GM06990 (cell line): Measurements from ENCODE around the gene ENTPD5.
"Not testable (repeated sequence)": the region's sequence is repeated elsewhere in the genome, so short reads cannot be mapped to it uniquely, and the experiment has no call there.

Experiments
- DNase-seq: peaks from one replicate; pipeline ENCODE4 v3.0.0-alpha.2; 2011; ENCODE audit not compliant: insufficient read length; ENCODE audit errors: extremely low read depth
- H3K27me3 ChIP-seq: replicated peaks from 2 replicates; pipeline ENCODE4 v1.6.0; 2011; ENCODE audit warnings: low read length; ENCODE audit not compliant: control insufficient read depth, insufficient read depth
- H3K36me3 ChIP-seq: 2 replicates; pipeline ENCODE4 v1.5.1; 2011; ENCODE audit warnings: low read length; ENCODE audit not compliant: control insufficient read depth, insufficient read depth
- H3K4me3 ChIP-seq: replicated peaks from 2 replicates; pipeline ENCODE4 v1.5.1; 2011; ENCODE audit warnings: low read depth, mild to moderate bottlenecking, control low read depth, low read length
- TF ChIP-seq, protein P1 (sequence below): IDR thresholded peaks from 2 replicates; pipeline ENCODE4 v1.5.1; 2011; ENCODE audit warnings: low read length, control low read depth, mild to moderate bottlenecking, inconsistent platforms; ENCODE audit not compliant: insufficient read depth, poor library complexity, severe bottlenecking

The ENTPD5 gene

DNA sequence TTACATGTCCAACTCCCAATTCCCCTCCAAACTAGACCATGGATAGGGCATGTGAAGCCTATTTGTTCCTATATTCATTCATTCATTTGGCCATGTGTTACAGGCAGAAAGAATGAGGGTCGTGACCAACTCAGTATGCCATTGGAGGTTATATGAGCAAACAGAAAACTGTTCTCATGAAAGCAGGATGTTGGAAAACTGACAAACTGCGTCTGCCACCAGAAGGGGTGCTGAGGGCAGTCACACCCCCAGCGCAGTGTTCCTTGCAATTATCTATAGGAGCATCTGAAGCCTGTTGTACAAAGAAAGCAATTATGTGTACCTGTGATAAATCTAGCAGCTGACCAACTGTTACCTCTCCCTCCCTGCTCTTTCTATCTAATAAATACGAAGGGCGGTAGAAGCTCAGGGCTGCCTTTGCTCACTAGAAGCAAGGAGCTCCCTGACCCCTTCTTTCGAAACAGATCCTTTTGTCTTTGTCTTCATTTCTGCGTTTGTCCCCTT lies 21.1 kb downstream of the ENTPD5 start:
- TF ChIP-seq, protein P1, sequence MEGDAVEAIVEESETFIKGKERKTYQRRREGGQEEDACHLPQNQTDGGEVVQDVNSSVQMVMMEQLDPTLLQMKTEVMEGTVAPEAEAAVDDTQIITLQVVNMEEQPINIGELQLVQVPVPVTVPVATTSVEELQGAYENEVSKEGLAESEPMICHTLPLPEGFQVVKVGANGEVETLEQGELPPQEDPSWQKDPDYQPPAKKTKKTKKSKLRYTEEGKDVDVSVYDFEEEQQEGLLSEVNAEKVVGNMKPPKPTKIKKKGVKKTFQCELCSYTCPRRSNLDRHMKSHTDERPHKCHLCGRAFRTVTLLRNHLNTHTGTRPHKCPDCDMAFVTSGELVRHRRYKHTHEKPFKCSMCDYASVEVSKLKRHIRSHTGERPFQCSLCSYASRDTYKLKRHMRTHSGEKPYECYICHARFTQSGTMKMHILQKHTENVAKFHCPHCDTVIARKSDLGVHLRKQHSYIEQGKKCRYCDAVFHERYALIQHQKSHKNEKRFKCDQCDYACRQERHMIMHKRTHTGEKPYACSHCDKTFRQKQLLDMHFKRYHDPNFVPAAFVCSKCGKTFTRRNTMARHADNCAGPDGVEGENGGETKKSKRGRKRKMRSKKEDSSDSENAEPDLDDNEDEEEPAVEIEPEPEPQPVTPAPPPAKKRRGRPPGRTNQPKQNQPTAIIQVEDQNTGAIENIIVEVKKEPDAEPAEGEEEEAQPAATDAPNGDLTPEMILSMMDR, result no peak
- no peak for DNase-seq
- Histone ChIP-seq H3K27me3 (no peaks in the 10 kb centered on the region), H3K36me3 (no peaks in the 10 kb centered on the region; the same call in 1 of the 2 replicates), H3K4me3 (no peak overlapping the region)

DNA sequence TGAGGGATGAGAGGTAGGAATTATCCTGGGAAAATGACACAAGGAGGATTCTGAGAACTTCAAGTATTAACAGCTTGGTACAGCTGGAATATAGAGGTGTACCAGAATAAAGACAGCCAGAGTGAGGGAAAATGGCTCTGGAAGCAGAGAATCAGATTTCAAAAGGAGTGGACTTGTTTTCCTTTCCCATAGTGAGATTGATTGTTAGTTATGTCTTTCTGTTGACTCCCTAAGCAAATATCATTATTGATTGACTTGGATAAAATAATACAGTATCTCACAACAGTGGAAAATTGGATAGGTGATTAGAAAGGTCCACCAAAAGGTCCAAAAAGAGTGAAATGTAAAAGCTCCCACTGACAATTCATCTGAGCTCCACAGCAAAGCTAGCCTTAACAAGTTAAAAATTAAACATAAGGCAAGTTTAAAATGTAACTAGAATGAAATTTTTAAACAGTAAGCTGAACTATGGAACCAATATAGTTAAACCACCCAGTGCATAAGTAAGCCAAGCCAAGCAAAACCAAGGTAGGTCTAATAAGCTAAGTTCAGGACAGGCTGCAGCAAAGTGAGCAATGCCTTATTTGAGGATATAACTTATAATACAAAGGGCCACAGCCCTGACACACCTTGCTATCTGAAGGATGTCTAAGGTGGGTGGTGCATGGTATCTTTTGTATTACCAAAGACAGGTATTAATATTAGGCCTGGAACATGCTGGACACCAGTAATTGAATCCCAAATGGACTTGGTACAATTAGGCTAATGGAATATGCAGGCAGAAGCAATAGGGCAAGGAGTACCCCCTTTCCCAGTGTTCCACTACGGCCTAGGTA lies 21.8 kb downstream of the ENTPD5 start:
- no peak overlapping the region for H3K4me3 ChIP-seq
- TF ChIP-seq, protein P1, result no peak
- no peaks in the 10 kb centered on the region for H3K27me3 ChIP-seq
- no peak for DNase-seq
- H3K36me3 ChIP-seq, result no peaks in the 10 kb centered on the region; the same call in 1 of the 2 replicates

DNA sequence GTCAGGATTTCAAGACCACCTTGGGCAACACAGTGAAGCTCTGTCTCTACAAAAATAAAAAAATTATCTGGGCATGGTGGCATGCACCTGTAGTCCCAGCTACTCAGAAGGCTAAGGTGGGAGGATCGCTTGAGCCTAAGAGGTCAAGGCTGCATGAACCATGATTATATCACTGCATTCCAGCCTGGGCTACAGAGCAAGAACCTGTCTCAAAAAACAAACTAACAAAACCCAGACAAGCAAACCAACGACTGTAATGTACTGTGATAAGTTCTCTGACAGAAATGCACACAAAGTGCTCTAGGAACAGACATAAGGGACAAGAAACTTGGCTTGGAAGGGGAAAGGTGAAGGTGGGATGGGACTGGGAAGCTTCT lies 22.4 kb downstream of the ENTPD5 start:
- Histone ChIP-seq H3K27me3 (no peaks in the 10 kb centered on the region), H3K36me3 (no peaks in the 10 kb centered on the region; the same call in 1 of the 2 replicates), H3K4me3 (no peak overlapping the region)
- TF ChIP-seq, protein P1, result no peak
- DNase-seq, result no peak

DNA sequence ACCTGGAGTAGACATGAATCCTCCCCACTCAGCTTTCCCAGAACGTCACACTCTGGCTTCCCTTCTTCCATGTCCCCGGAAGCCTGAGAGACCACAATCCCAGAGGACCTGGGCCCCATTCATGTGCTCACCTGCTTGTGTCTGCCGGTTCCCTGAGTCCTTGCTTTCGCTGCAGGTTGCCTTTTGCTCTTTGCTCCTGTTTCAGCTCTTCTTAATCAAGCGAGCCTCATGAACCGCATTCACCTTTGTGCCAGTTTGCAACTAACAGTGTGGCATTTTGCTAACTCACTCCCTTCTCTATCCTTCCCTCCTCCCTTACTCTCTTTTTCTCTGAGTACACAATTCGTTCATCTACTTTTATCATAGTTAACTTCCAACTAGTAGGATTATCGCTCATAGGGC lies 23.1 kb downstream of the ENTPD5 start:
- TF ChIP-seq, protein P1, result no peak
- DNase-seq, result no peak
- Histone ChIP-seq H3K36me3 (no peaks in the 10 kb centered on the region; the same call in 1 of the 2 replicates), H3K27me3 (no peaks in the 10 kb centered on the region), H3K4me3 (no peak overlapping the region)

DNA sequence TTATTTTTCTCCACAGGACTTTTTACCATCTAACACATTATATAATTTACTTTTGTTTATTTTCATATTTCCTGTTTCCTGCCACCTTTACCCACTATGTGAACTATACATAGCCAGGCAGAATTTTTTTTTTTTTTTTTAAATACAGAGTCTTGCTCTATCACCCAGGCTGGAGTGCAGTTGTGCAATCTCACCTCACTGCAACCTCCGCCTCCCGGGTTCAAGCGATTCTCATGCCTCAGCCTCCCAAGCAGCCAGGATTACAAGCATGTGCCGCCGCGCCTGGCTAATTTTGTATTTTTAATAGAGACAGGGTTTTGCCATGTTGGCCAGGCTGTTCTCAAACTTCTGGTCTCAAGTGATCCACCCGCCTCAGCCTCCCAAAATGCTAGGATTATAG lies 24.2 kb downstream of the ENTPD5 start:
- not testable (repeated sequence) for H3K36me3 ChIP-seq, DNase-seq, H3K27me3 ChIP-seq, H3K4me3 ChIP-seq

DNA sequence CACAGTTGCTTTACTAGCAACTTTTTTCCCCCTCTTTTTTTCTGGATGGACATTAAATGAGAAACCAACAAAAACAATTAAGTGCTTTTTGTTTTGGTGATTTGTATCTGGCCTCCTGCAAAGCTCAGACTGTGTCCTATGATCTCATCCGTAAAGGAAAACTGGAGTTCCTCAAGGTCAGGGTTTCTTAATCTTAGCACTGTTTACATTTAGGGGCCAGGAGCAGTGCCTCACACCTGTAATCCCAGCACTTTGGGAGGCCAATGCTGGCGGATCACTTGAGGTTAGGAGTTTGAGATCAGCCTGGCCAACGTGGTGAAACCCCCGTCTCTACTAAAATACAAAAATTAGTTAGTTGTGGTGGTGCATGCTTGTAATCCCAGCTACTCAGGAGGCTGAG lies 28.0 kb downstream of the ENTPD5 start:
- H3K4me3 ChIP-seq, result no peak overlapping the region

DNA sequence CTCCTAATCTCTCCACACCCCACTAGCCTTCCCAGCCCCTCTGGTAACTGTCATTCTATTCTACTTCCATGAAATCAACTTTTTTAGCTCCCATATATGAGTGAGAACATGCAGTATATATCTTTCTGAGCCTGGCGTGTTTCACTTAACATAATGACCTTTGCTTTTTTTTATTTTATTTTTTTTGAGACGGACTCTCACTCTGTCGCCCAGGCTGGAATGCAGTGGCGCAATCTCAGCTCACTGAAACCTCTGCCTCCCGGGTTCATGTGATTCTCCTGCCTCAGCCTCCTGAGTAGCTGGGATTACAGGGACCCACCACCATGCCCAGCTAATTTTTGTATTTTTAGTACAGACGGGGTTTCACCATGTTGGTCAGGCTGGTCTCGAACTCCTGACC lies 30.4 kb downstream of the ENTPD5 start:
- H3K36me3 ChIP-seq, H3K4me3 ChIP-seq, DNase-seq, H3K27me3 ChIP-seq: not testable (repeated sequence)

More for the DNA sequence above, 28.0 kb downstream of the ENTPD5 start:
- no peak for DNase-seq
- Histone ChIP-seq H3K36me3 (peaks cover 1% of the 10 kb centered on the region; the same call in 1 of the 2 replicates), H3K27me3 (no peaks in the 10 kb centered on the region)
- TF ChIP-seq, protein P1, result no peak
